HK-2 (cell line): ENCODE measurements around the gene CPED1.
"Not testable (repeated sequence)": the region's sequence is repeated elsewhere in the genome, so short reads cannot be mapped to it uniquely, and the experiment has no call there.

Source experiments
- DNase-seq: peaks from one replicate; pipeline ENCODE4 v3.0.0-alpha.2; 2018; ENCODE audit not compliant: unreplicated experiment

Gene CPED1

DNA sequence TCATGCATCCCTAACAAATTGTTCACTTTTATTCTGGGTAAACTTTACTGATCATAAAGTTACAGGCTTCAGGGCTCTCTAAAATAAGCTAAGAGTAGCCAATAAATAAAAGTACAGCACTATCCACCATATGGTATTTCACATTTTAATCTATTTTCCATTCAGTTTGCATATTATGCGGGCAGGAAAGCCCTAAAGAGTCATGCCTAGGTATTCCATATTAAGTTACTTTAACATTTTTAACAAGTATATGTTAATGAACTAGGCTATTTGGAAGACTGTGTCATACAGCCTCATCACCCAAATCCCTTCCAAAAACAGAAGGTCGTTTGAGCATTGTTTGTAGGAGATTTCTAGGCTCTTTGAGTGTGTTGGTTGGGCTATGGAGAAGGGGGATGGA lies 106.3 kb downstream of the CPED1 start:
- no peak for DNase-seq

DNA sequence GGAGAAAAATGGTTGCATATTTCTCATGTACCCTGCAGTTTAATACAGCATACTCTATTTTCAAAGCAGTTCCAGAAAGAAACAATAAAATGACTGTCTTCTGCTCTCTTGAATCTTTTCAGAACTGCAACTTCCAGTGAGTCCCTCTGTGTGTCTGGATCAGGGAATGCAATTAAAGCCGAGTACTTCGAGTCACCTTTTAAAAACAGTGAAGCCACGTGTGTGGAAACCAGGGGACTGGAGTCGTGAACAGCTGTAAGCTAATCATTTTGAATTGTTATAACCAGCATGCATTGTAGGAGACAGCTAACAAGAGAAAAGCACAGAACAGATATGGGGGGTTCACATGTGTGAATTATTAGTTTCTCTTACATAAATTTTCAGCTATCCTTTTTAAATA lies 109.1 kb downstream of the CPED1 start:
- DNase-seq: no peak

- no peak for DNase-seq
Measured at GRCh38 chr7:121099572-121099971, 111.1 kb downstream of the CPED1 start.

DNA sequence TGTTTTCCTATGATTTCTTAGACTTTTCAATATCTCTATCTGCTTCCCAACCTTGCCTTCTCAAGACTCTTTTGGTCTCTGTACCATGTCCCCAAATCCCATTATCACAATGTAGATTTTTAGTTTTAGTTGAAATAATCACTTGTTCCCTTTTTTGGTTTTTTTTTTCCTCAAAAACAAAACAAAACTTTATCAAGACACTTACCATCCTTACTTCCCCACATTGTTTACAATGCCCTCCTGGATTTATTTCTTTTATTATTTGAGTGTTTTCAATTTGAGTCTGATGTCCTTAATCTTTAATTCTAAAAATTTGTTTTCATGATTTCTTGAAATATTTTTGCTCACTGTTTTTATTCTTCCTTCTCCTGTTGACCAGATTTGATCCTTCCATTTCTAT lies 112.6 kb downstream of the CPED1 start:
- DNase-seq: no peak

DNA sequence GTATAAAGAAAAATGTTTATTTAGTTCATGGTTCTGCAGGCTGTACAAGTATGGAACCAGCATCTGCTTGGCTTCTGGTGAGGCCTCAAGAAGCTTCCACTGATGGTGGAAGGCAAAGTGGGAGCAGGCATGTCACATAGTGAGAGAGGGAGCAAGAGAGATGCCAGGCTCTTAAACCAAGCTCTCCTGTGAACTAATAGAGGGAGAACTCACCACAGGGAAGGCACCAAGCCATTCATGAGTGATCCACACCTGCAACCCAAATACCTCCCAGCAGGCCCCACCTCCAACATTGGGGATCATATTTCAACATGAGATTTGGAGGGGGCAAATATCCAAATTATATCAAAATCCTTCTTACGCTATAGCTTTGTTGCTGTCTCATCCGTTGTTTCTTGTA lies 113.1 kb downstream of the CPED1 start:
- DNase-seq: no peak

DNA sequence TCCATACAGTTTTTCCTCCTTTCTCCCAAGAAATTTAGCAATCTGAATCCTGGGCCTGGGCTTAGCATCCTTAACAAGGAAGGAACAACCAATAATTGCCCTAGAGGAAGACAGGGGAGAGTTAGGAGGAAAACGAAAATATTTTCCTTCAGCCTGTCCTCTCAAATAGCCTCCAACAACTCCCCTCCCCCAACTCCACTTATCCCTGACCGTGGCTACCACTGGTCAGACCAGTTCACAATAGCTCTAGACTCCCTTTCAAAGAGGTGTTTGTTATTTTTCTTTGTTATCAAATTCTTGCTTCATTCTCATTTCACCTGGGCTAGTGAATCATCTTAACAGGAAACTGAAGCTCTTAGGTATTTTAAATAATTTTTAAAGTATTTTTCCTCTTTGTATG lies 114.1 kb downstream of the CPED1 start:
- no peak for DNase-seq

DNA sequence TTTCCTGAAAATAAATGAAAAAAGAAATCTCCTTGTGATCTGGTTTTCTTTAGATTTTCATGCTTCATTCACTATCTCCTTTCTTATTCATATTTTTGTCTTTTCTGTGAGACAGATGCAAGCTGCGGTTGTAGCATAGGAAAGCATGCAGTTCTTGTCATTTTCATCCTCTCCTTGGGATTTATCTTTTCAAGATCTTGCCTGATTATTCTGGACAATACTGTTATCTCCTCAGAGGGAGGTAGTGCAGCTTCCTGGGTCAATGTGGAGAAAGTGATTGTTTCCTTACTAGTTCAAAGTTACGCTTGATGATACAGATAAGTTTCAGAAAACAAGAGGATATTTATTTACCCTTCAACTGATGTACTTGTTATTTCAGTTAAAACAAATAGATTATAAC lies 114.6 kb downstream of the CPED1 start:
- DNase-seq: no peak

GRCh38 chr7:121103579-121103978 lies 115.1 kb downstream of the CPED1 start:
- no peak for DNase-seq

DNA sequence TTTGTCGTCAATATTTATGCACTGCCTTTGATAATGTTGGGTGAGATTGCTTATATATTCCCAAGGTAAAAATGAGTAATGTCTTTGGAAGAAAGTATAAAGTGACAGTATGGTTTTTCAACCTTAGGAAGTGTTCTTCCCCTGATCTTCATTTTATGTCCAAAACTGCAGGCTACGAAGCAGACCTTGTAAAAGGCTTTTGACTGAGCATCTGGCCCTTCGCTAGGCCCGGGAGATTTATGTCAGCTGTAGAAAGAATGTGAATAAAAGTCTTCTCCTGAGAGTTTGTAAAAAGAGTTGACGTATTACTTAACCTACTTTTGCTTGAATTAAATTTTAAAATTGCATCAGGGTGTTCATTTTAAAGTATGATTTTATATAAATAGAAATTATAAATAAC lies 116.8 kb downstream of the CPED1 start:
- no peak for DNase-seq

- no peak for DNase-seq
Measured at GRCh38 chr7:121107923-121108498, 119.5 kb downstream of the CPED1 start.

DNA sequence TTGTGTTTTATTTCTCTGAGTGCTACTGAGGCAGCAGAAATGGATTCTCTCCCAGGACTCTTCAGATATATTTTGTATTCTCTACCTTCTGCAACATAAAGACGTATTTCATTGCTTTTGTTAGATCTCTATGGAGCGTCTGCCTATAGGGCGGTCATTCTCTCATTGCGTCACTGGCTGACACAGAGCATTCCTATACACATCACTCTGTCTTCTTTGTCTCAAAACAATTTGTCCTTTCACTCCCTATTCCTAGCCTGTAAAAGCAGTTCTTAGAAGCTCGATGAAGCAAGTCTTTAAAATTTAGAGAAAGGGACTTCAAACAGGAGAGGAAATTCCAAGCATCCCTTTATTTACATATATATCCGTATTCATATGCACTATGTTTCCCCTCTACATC lies 120.6 kb downstream of the CPED1 start:
- DNase-seq: no peak

DNA sequence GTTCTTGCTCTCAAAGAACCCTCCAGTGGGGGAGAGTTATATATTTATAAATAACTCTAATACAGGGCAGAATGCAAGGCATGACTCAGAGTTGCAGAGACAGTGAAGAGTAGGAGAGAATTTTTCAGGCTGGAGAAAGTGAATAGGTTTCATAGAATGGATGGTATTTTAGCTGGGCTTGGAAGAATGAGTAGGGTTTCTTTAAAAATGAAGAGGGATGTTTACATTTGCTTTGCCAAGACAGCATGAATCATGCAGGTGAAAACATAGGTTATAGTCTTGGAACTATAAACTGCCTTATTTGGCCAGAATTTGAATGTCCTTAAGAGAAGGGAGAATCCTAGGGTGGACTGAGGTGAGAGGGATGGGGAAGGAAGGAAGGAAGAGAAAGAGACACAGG lies 124.8 kb downstream of the CPED1 start:
- DNase-seq: no peak

DNA sequence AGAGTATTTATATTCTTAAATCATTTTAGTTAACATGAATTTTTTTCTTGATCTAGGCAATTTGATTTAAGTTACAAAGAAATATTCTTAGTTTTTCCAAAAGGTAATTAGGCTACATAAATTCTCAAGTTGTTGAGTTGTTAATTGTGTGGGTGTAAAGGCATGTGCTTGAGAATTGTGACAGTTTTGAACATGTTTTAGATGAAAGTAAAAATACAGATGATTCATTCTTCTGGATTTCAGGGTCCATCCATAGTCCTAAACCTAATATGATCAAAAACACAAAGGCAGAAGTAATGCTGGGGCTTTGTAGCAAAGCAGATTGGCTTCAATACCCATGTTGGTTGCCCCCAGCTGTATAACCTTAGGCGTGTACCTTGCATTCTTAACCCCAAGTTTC lies 127.9 kb downstream of the CPED1 start:
- no peak for DNase-seq

DNA sequence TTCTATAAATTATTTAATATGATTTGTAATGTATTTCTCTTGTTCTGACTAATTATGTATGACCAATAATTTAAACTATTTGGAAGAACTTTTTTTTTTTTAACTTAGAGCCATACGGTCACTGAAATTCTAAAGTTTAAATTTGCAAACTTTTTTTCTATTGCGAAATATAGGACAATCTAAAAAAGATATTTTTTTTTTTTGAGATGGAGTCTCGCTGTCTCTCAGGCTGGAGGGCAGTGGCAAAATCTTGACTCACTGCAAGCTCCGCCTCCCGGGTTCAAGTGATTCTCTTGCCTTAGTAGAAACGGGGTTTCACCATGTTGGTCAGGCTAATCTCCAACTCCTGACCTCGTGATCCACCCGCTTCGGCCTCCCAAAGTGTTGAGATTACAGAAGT lies 130.5 kb downstream of the CPED1 start:
- DNase-seq: no peak

GRCh38 chr7:121123032-121123431 lies 134.5 kb downstream of the CPED1 start:
- no peak for DNase-seq

- not testable (repeated sequence) for DNase-seq
Measured at GRCh38 chr7:121125454-121125853, 136.9 kb downstream of the CPED1 start.

GRCh38 chr7:121126201-121126600 lies 137.7 kb downstream of the CPED1 start:
- no peak for DNase-seq

DNA sequence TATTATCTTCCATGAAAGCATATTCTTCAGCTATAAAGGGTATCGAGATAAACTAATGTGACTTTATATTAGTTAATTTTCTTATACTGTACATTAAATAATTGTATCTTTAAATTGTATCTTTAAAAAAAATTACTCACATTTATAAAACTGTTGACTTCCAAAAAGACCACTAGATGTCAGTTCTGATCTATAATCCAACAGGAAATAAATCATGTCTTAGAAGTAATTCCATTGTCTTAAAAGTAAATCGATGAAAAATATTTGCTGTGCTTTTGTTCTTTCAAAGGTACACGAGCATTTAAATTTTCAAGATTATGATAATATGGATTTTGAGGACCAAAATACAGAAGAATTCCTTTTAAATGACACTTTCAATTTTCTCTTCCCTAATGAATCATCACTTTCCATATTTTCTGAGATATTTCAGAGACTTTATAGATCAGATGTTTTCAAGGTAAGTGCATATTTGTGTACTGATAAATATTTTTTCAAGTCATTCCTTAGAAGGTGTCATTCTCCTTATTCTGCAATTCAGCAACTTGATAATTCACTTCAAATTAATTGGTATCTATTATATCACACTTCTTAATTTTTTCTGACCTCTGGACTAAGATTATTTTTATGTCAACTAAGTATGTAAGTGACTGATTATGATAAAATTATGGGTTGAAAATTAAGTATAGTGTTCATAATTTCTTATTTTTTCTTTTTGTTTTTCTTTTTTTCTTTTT lies 138.5 kb downstream of the CPED1 start:
- DNase-seq: no peak

GRCh38 chr7:121132940-121133339 lies 144.4 kb downstream of the CPED1 start:
- no peak for DNase-seq

- DNase-seq: no peak
Measured at GRCh38 chr7:121133444-121133843, 144.9 kb downstream of the CPED1 start.

DNA sequence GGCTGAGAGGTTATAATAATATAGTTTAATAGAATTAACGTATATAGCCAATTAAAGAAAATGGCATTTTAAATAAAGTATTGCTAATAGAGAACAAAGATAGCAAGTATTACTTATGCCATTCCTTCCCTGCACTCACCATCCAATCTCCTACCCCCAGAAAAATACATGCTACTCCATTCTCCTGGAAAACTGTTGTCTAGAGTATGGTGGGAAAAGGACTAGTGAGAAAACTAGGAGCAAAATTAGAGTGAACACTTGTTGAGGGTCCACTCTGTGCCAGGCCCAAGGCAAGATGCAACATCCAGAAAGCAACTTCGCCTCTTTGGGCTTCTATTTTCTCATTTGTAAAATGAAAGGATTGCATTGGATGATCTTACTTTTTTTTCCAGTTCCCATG lies 149.1 kb downstream of the CPED1 start:
- DNase-seq: no peak

DNA sequence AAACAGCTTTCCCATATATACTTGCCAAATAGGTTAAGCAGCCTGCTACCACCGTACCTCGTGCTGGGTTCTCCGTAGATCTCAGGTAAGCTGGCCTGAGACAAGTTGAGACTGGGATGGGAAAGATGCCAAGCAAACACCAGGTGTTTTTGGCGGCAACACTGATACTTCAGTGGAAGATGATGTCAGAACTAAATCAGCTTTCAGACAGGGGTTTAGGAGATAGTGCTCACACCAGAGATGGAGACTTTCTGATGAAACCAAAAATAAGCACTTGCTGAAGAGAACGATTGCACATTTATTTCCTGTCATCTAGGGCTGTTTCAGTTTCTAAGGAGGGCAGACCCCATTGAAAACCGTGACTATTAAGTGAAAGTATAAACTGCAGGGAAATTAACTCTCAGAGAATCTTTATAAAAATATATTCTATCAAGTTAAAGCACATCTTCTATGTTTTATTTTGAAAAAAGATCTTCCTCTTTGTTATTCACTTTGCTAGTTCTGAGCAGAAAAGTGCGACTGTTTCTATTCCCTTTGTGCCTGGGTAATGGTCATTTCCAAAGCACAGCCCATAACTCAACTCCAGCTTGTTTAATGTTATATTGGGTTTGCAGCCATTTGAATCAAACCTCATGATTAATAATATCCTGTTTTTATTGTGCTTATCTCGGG lies 149.9 kb downstream of the CPED1 start:
- DNase-seq: no peak

DNA sequence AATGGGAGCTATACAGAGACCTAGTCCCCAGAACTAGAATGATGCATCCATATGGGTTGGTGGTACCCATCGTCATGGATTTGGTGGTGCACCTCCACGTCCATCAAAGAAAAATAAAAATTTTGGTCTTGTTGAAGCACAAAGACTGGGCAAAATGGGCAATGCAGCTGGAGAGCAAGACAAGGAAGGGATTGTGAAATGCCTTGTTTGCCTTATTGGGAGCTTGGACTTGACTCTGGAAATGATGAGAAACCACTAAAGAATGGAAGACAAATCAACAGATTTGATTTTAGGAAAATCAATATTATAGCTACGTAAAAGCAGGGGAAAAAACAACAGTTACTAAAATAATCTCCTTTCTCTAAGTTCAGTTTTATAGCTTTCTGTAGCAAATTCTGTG lies 150.9 kb downstream of the CPED1 start:
- no peak for DNase-seq
